SU-DHL-6 (cell line): Measurements from ENCODE around the gene OSBPL10.

ENCODE experiments used
- H2AFZ ChIP-seq: fragments of 200-600 bp; sonication (generic); 2 replicates; pipeline ENCODE4 v1.6.1; 2014; ENCODE audit warnings: low read depth, mild to moderate bottlenecking, moderate library complexity, mixed read lengths, antibody characterized with exemption, low read length; ENCODE audit not compliant: severe bottlenecking
- H3F3A ChIP-seq: fragments of 200-600 bp; shearing (Covaris generic); 2 replicates; pipeline ENCODE4 v1.6.0; 2016; ENCODE audit warnings: antibody characterized with exemption, mild to moderate bottlenecking; ENCODE audit not compliant: insufficient read depth
- H3K27ac ChIP-seq: fragments of 200-600 bp; sonication (generic); 2 replicates; pipeline ENCODE4 v1.5.1; 2016; ENCODE audit warnings: low read depth, mild to moderate bottlenecking, low read length, moderate library complexity, mixed read lengths
- H3K27me3 ChIP-seq: fragments of 200-600 bp; sonication (generic), shearing (Covaris generic); 2 replicates; pipeline ENCODE4 v1.6.0; 2014; ENCODE audit warnings: mild to moderate bottlenecking, low read length
- H3K36me3 ChIP-seq: fragments of 200-600 bp; sonication (generic); 2 replicates; pipeline ENCODE4 v1.6.1; 2014; ENCODE audit warnings: mild to moderate bottlenecking, low read length, mixed read lengths
- H3K4me2 ChIP-seq: fragments of 300-600, 200-600 bp; shearing (Covaris generic), sonication (generic); 2 replicates; pipeline ENCODE4 v1.6.0; 2014; ENCODE audit warnings: low read length, low read depth, mild to moderate bottlenecking; ENCODE audit not compliant: poor library complexity, severe bottlenecking
- H3K4me3 ChIP-seq: fragments of 200-600 bp; sonication (generic); 2 replicates; pipeline ENCODE4 v1.5.1; 2014; ENCODE audit warnings: antibody characterized with exemption, low read length, mild to moderate bottlenecking, mixed read lengths; ENCODE audit not compliant: insufficient read depth, poor library complexity, severe bottlenecking
- H3K79me2 ChIP-seq: fragments of 200-600 bp; sonication (generic); 2 replicates; pipeline ENCODE4 v1.6.1; 2014; ENCODE audit warnings: mild to moderate bottlenecking, low read length, moderate library complexity; ENCODE audit not compliant: insufficient read depth
- H3K9ac ChIP-seq: fragments of 200-600 bp; sonication (generic); 2 replicates; pipeline ENCODE4 v1.7.0; 2014; ENCODE audit warnings: mild to moderate bottlenecking, low read length
- H3K9me2 ChIP-seq: fragments of 200-600 bp; sonication (generic); replicated peaks from 2 replicates; pipeline ENCODE4 v1.6.1; 2014; ENCODE audit warnings: low read length; ENCODE audit not compliant: insufficient read depth
- H3K9me3 ChIP-seq: fragments of 200-600 bp; sonication (generic); 2 replicates; pipeline ENCODE4 v1.6.1; 2014; ENCODE audit warnings: low read length, mixed read lengths; ENCODE audit not compliant: insufficient read depth
- H4K20me1 ChIP-seq: fragments of 200-600 bp; sonication (generic); 2 replicates; pipeline ENCODE4 v1.6.1; 2014; ENCODE audit warnings: low read depth, mild to moderate bottlenecking, antibody characterized with exemption, low read length, moderate library complexity, mixed read lengths
- CTCF ChIP-seq: fragments of 200-600 bp; sonication (generic); IDR thresholded peaks from one replicate; pipeline ENCODE4 v1.5.1; 2017; ENCODE audit warnings: antibody characterized with exemption, mild to moderate bottlenecking, low read length, moderate library complexity; ENCODE audit not compliant: insufficient read depth, poor library complexity, severe bottlenecking
- EZH2phosphoT487 ChIP-seq: fragments of 200-600 bp; sonication (generic), shearing (Covaris generic); conservative IDR thresholded peaks from 2 replicates; pipeline ENCODE4 v1.6.1; 2018; ENCODE audit warnings: mild to moderate bottlenecking, antibody characterized with exemption, low read length, moderate library complexity, mixed read lengths

The OSBPL10 gene

GRCh38 chr3:31668242-31668641 lies 312.8 kb downstream of the OSBPL10 start:
- H3K27me3 ChIP-seq, result no peaks in the 10 kb centered on the region
- TF ChIP-seq EZH2phosphoT487 (no peak), CTCF (no peak)
- H3K4me3 ChIP-seq, result no peak overlapping the region
- no peak overlapping the region for H2AFZ ChIP-seq
- peaks cover 25% of the 10 kb centered on the region for H3K36me3 ChIP-seq
- H3F3A ChIP-seq, result 0 out of 2 replicates have a peak, but pooled peaks cover 4% of the 10 kb centered on the region
- no peak overlapping the region for H3K27ac ChIP-seq
- 0 out of 2 replicates have a peak, but pooled peaks cover 2% of the 10 kb centered on the region for H3K79me2 ChIP-seq
- no peaks in the 10 kb centered on the region for H3K9me3 ChIP-seq
- H3K4me2 ChIP-seq, result no peak overlapping the region
- H3K9ac ChIP-seq, result no peak overlapping the region
- no peaks in the 10 kb centered on the region for H4K20me1 ChIP-seq
- H3K9me2 ChIP-seq, result no peaks in the 10 kb centered on the region

GRCh38 chr3:31667582-31667981 lies 313.5 kb downstream of the OSBPL10 start:
- Histone ChIP-seq H3K9ac (no peak overlapping the region), H2AFZ (no peak overlapping the region), H3K4me2 (no peak overlapping the region), H3K79me2 (no peaks in the 10 kb centered on the region), H3K9me3 (no peaks in the 10 kb centered on the region), H3K36me3 (peaks cover 22% of the 10 kb centered on the region), H3K4me3 (no peak overlapping the region), H3K27me3 (no peaks in the 10 kb centered on the region), H4K20me1 (no peaks in the 10 kb centered on the region), H3K27ac (no peak overlapping the region), H3K9me2 (no peaks in the 10 kb centered on the region), H3F3A (0 out of 2 replicates have a peak, but pooled peaks cover 4% of the 10 kb centered on the region)
- no peak for TF ChIP-seq EZH2phosphoT487
- no peak for TF ChIP-seq CTCF

GRCh38 chr3:31664031-31664430 lies 317.0 kb downstream of the OSBPL10 start:
- no peaks in the 10 kb centered on the region for H4K20me1 ChIP-seq
- H3K36me3 ChIP-seq, result peaks cover 39% of the 10 kb centered on the region
- no peak overlapping the region for H3K27ac ChIP-seq
- H3K9me3 ChIP-seq, result no peaks in the 10 kb centered on the region
- TF ChIP-seq CTCF (no peak), EZH2phosphoT487 (no peak)
- no peaks in the 10 kb centered on the region for H3K9me2 ChIP-seq
- no peak overlapping the region for H3K9ac ChIP-seq
- H3K27me3 ChIP-seq, result no peaks in the 10 kb centered on the region
- H3K4me3 ChIP-seq, result no peak overlapping the region
- no peaks in the 10 kb centered on the region for H3K79me2 ChIP-seq
- no peak overlapping the region for H2AFZ ChIP-seq
- no peak overlapping the region for H3K4me2 ChIP-seq
- H3F3A ChIP-seq, result peaks cover 9% of the 10 kb centered on the region; the same call in 1 of the 2 replicates
